Psoas muscle (tissue), 8 donors: ENCODE results near the gene TRRAP. TPM values are rescaled to one million over a fixed set of nuclear protein-coding genes. Genes with fewer than 3 reads are reported as not detected.
A peak's percentile ranks its signal among the peaks of the same experiment; 100 is the strongest.

ENCODE experiments used
- ATAC-seq, 4 donors: fragments of 200-7000 bp; cut with Tn5 transposase; one replicate each; pipeline ENCODE4 v1.9.1; 2020; ENCODE audit warnings: moderate library complexity in 3 of 4, mild to moderate bottlenecking in 2 of 4
- DNase-seq, 2 donors: peaks; one replicate each; pipeline ENCODE4 v3.0.0-alpha.2; 2020
- H3K27ac ChIP-seq: fragments of 200-600 bp; one replicate; pipeline ENCODE4 v1.8.0; 2022
- H3K27me3 ChIP-seq, 3 donors: fragments of 200-600 bp in 1 of 3; one replicate each; pipeline versions ENCODE4 v1.6.1 to v1.8.0; 2013 to 2022; ENCODE audit warnings: low read length in 2 of 3, mild to moderate bottlenecking in 2 of 3, moderate library complexity in 1 of 3; ENCODE audit not compliant: insufficient read depth in 3 of 3
- H3K36me3 ChIP-seq, 2 donors: fragments of 200-600 bp in 1 of 2; one replicate each; pipeline versions ENCODE4 v1.6.1 to v1.8.0; 2013 to 2022; ENCODE audit warnings: low read depth in 1 of 2, mild to moderate bottlenecking in 1 of 2, moderate library complexity in 1 of 2; ENCODE audit not compliant: insufficient read depth in 1 of 2
- H3K4me1 ChIP-seq: fragments of 200-600 bp; one replicate; pipeline ENCODE4 v1.8.0; 2022
- H3K4me3 ChIP-seq: fragments of 200-600 bp; one replicate; pipeline ENCODE4 v1.8.0; 2022; ENCODE audit warnings: mild to moderate bottlenecking
- H3K9me3 ChIP-seq: fragments of 200-600 bp; one replicate; pipeline ENCODE4 v1.8.0; 2022
- WGBS, 3 donors: extraction: QIAGEN DNeasy Blood & Tissue Kit; methylation state at CpG; one replicate each; pipeline versions ENCODE4 v1.1.6 to v1.1.7; 2013; 5-methylcytosine and 5-hydroxymethylcytosine counted together
- intact Hi-C, 2 donors: fragments of 100-400 bp; cut with DNase I; formaldehyde crosslinking; loops; one replicate each; pipeline versions ENCODE4 v1.11.0 to v1.14.2; 2022
- polyA plus RNA-seq, 3 donors: library from polyadenylated mRNA; stranded (reverse); fragments of 200-250 nt; gene quantifications; one replicate each; pipeline ENCODE4 v1.2.3, GENCODE V29; 2013
- total RNA-seq, 4 donors: library from RNA; stranded (reverse); fragmentation: NEBNext Ultra II Directional in 2 of 4; extraction: Animal tissue kit (Norgen Biotek cat#: 25700) in 2 of 4; gene quantifications; one replicate each; pipeline versions ENCODE4 v1.2.1 to v1.2.4, GENCODE V29; 2021 to 2023
- TF ChIP-seq, protein P1 (sequence below): fragments of 200-600 bp; IDR thresholded peaks from one replicate; pipeline ENCODE4 v1.8.0; 2022; ENCODE audit warnings: antibody characterized with exemption
- donor health status: healthy with polysubstance abuse.
- donor health status: DM: no; HTN: no; CAD: no; lungs with moderate emphysema.
- donor health status: Bipolar disorder and iron deficiency.
- donor health status: healthy.
- donor health status: DM: yes; HTN: yes; CAD: no.
- donor health status: DM: no; HTN: no; CAD: no.
- donor health status: DM: no; HTN: no; CAD: no.
- donor health status: DM: yes; HTN: yes; CAD: no.

Gene TRRAP
- total and polyA plus RNA-seq, 7 donors = 3.8 to 21.3 (median 13.3) TPM

DNA sequence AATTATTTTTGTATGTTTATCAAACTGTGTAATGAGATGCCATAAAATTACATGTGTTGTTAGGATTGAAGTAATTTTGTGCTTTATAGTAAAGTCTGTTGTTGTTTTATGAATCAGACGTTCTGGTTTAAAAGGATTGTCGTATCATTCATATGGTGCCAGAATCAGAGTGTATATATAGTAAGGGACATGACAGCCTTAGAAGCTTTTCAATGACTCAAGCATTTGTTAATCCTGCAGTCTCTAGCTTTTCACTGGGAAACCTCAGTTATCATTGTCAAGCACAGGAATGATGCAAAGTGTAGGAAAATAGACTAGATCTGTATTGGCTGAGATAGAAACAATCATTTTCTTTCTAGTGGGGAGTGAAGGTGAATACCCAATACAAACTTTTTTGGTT is 57.5 kb downstream of the TRRAP start:
- TF ChIP-seq, protein P1, sequence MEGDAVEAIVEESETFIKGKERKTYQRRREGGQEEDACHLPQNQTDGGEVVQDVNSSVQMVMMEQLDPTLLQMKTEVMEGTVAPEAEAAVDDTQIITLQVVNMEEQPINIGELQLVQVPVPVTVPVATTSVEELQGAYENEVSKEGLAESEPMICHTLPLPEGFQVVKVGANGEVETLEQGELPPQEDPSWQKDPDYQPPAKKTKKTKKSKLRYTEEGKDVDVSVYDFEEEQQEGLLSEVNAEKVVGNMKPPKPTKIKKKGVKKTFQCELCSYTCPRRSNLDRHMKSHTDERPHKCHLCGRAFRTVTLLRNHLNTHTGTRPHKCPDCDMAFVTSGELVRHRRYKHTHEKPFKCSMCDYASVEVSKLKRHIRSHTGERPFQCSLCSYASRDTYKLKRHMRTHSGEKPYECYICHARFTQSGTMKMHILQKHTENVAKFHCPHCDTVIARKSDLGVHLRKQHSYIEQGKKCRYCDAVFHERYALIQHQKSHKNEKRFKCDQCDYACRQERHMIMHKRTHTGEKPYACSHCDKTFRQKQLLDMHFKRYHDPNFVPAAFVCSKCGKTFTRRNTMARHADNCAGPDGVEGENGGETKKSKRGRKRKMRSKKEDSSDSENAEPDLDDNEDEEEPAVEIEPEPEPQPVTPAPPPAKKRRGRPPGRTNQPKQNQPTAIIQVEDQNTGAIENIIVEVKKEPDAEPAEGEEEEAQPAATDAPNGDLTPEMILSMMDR = no peak
- intact Hi-C loops = loop anchor here in 1 of 2 donors (5.0 kb wide), 1 partner anchor 36 kb away; no protein-coding TSS in a partner anchor
- peaks cover 4% of the 10 kb centered on the region for H3K4me1 ChIP-seq
- peak overlapping the region; percentile 33 for H3K27ac ChIP-seq
- no peak for DNase-seq
- ATAC-seq = peak; percentile 42 to 76 (median 72)
- H3K36me3 ChIP-seq = peaks cover 13 to 94% of the 10 kb centered on the region in 2 donors
- 27 to 50% (median 32%) methylated on average over 2 of the region's 2 CpGs for WGBS, 3 donors
- no peak overlapping the region for H3K4me3 ChIP-seq
- H3K9me3 ChIP-seq = no peaks in the 10 kb centered on the region
- H3K27me3 ChIP-seq = no peaks in the 10 kb centered on the region

DNA sequence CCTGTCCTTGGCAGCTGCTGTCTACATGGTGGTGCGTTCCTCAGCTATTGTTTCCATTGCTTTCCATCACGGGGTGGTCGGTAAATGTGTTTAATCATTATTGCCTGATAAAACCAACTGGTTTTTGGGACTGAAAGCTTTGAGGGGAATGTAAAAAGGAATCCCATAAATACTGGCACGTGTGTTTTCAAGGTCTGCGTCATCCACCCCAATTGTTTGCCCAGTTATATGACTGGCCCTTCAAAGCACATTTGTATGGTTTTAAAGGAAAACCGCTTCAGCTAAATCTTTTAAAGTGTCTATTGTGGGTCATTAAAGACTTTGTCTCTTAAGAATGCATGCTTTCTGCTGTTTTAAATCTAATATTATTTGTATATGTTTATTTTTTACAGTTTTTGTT is 65.0 kb downstream of the TRRAP start:
- WGBS, 3 donors = 86 to 91% (median 88%) methylated on average over 6 of the region's 6 CpGs
- intact Hi-C loops = no loop called here
- no peak for DNase-seq
- peaks cover 10% of the 10 kb centered on the region for H3K4me1 ChIP-seq
- H3K27me3 ChIP-seq = no peaks in the 10 kb centered on the region
- TF ChIP-seq, protein P1 = no peak
- H3K27ac ChIP-seq = no peak overlapping the region
- H3K9me3 ChIP-seq = no peaks in the 10 kb centered on the region
- peaks cover 12 to 86% of the 10 kb centered on the region in 2 donors for H3K36me3 ChIP-seq
- ATAC-seq = no peak
- H3K4me3 ChIP-seq = no peak overlapping the region

DNA sequence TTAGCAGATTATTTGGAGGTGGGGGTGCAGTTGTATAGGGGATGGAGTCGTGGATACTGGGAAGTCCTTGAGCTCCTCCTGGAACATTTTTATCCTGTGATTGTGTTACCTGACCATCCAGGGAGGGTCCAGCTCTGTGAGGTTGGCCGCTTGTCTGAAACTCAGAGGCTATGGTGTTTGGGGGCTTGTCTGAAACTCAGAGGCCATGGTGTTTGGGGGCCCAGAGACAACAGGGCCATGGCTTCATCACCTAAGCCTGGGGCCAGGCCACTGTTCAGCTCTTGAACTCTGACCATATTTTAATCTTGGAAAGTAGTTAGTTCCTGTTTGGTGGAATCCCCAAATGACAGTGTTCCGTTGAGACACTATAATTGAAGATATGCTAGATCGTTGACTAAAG is 66.1 kb downstream of the TRRAP start:
- 83 to 84% (median 83%) methylated on average over 4 of the region's 4 CpGs for WGBS, 3 donors
- Histone ChIP-seq H3K4me3 (no peak overlapping the region), H3K9me3 (no peaks in the 10 kb centered on the region), H3K27ac (no peak overlapping the region), H3K27me3 (no peaks in the 10 kb centered on the region), H3K4me1 (peaks cover 10% of the 10 kb centered on the region), H3K36me3 (peaks cover 13 to 86% of the 10 kb centered on the region in 2 donors)
- TF ChIP-seq, protein P1 = no peak
- intact Hi-C loops = no loop called here
- DNase-seq (no peak), ATAC-seq (no peak)

DNA sequence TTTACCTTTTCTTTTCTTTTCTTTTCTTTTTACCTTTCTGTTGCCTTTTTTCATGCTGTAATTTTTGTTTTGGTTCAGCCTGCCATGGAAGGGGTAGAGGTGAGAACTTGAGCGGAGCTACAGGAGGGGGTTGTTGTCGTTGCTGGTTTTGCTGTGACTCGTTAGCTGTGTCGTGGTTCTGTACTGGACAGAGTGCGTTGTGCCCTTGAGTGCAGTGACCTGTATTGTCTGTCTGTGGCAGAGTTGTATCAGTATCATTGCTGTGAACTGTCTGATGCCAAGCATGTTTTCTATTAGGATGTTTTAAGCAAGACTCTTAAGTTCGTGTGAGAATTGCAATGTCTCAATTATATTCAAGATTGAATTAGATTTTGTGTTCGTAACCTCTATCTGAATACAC is 67.5 kb downstream of the TRRAP start:
- ATAC-seq (peak in 2 of 4 donors; percentile 48 to 51), DNase-seq (no peak)
- WGBS, 3 donors = 71 to 73% (median 73%) methylated on average over 7 of the region's 7 CpGs
- peaks cover 6% of the 10 kb centered on the region for H3K4me1 ChIP-seq
- no peak overlapping the region for H3K27ac ChIP-seq
- peaks cover 19 to 93% of the 10 kb centered on the region in 2 donors for H3K36me3 ChIP-seq
- H3K27me3 ChIP-seq = no peaks in the 10 kb centered on the region
- TF ChIP-seq, protein P1 = no peak
- intact Hi-C loops = no loop called here
- H3K9me3 ChIP-seq = no peaks in the 10 kb centered on the region
- H3K4me3 ChIP-seq = no peak overlapping the region

DNA sequence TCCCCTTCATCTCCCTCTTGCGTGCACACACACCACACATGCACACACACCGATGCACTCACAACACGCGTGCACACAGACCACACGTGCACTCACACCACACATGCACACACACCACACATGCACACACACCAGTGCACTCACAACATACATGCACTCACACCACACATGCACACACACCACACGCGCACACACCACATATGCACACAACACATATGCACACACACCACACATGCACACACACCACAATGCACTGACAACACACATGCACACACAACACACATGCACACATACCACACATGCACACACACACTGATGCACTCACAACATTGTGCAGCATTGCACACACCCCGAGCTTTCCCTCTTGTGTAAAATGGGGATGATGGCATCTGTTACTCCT is 68.1 kb downstream of the TRRAP start:
- peak in 1 of 4 donors; percentile 13 for ATAC-seq
- no peak for DNase-seq
- no peak overlapping the region for H3K4me3 ChIP-seq
- TF ChIP-seq, protein P1 = no peak
- no peaks in the 10 kb centered on the region for H3K9me3 ChIP-seq
- no peak overlapping the region for H3K27ac ChIP-seq
- peaks cover 19 to 93% of the 10 kb centered on the region in 2 donors for H3K36me3 ChIP-seq
- 95% methylated on average over 8 of the region's 8 CpGs for WGBS, 3 donors
- intact Hi-C loops = no loop called here
- H3K27me3 ChIP-seq = no peaks in the 10 kb centered on the region
- peaks cover under 1% of the 10 kb centered on the region for H3K4me1 ChIP-seq
